ENCODE results near the gene SCTR.

DNA sequence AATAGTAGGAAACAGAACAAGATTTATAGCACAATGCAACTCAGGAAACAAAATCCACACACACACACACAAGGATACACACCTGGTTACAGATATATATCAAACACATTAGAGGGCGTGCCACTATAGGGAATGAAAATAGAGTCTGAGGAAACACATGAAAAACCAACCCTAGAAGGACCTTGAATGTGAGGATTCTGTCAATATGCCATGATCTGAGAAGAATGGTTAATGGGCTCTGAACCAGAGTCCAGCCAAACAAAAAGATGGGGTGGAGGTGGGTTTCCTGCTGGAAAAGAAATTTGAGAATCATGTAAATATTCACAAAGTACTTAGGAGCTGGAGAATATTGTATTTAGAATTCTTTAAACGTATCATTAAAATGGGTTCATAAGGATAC lies 100.5 kb downstream of the SCTR start:
- no peak for TF ChIP-seq POLR2A (IDR thresholded peaks at IDR 0.05)
- TF ChIP-seq, protein P1, sequence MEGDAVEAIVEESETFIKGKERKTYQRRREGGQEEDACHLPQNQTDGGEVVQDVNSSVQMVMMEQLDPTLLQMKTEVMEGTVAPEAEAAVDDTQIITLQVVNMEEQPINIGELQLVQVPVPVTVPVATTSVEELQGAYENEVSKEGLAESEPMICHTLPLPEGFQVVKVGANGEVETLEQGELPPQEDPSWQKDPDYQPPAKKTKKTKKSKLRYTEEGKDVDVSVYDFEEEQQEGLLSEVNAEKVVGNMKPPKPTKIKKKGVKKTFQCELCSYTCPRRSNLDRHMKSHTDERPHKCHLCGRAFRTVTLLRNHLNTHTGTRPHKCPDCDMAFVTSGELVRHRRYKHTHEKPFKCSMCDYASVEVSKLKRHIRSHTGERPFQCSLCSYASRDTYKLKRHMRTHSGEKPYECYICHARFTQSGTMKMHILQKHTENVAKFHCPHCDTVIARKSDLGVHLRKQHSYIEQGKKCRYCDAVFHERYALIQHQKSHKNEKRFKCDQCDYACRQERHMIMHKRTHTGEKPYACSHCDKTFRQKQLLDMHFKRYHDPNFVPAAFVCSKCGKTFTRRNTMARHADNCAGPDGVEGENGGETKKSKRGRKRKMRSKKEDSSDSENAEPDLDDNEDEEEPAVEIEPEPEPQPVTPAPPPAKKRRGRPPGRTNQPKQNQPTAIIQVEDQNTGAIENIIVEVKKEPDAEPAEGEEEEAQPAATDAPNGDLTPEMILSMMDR (IDR thresholded peaks at IDR 0.05): no peak
